Ovary (tissue), 3 donors: ENCODE results near the gene AFAP1.

Experiments used
- CTCF ChIP-seq, 3 donors: fragments of 450-650 bp in 2 of 3; fragments of 200-600 bp in 1 of 3; IDR thresholded peaks; one replicate each; pipeline versions ENCODE4 v1.5.1 to v1.8.0; 2016 to 2022; ENCODE audit warnings: antibody characterized with exemption in 3 of 3, mild to moderate bottlenecking in 1 of 3
- EP300 ChIP-seq: sonication (generic); formaldehyde crosslinking; IDR thresholded peaks from one replicate; pipeline ENCODE4 v1.6.1; 2017; ENCODE audit warnings: antibody characterized with exemption
- POLR2A ChIP-seq: fragments of 450-650 bp; IDR thresholded peaks from one replicate; pipeline ENCODE4 v1.6.1; 2017; ENCODE audit warnings: antibody characterized with exemption, mild to moderate bottlenecking, moderate library complexity
- donor health status: DM: no; HTN: no; CAD: no.

GRCh38 chr4:7976025-7976424, 36.4 kb upstream of the AFAP1 start:
- TF ChIP-seq CTCF (IDR thresholded peaks at IDR 0.05), result no peak
- no peak for TF ChIP-seq POLR2A
- TF ChIP-seq EP300, result no peak
